ENCODE results near the gene PKP4. TPM values are rescaled to one million over a fixed set of nuclear protein-coding genes. Genes with fewer than 3 reads are reported as not detected.

PKP4 gene
- total RNA-seq, 1 experiment from 2014 or later, result not detected

GRCh38 chr2:158498043-158498748 lies 41.4 kb downstream of the PKP4 start:
- no peak overlapping the region for H3K4me3 ChIP-seq (ENCODE audit: low read length)
- no peaks in the 10 kb centered on the region for H3K79me2 ChIP-seq (ENCODE audit: low read length)
- no peaks in the 10 kb centered on the region for H4K20me1 ChIP-seq (ENCODE audit: insufficient read depth, low read depth, low read length)
- H2AFZ ChIP-seq (ENCODE audit: low read length), result no peak overlapping the region
- DNase-seq, result no peak
- H3K4me1 ChIP-seq (ENCODE audit: low read length), result no peaks in the 10 kb centered on the region
- H3K9me3 ChIP-seq (ENCODE audit: low read length), result no peaks in the 10 kb centered on the region
- H3K9me2 ChIP-seq (replicated peaks; ENCODE audit: insufficient read depth, low read length), result no peaks in the 10 kb centered on the region
- H3K4me2 ChIP-seq (ENCODE audit: low read depth, low read length, poor library complexity, severe bottlenecking), result no peak overlapping the region
- no peaks in the 10 kb centered on the region for H3K27me3 ChIP-seq (ENCODE audit: low read length)
- no peak overlapping the region for H3K27ac ChIP-seq (ENCODE audit: low read length)
- no peak overlapping the region for H3K9ac ChIP-seq (ENCODE audit: low read length)
- no peaks in the 10 kb centered on the region for H3K36me3 ChIP-seq (ENCODE audit: insufficient read depth, low read length)

- H3K4me3 ChIP-seq (ENCODE audit: low read length), result no peak overlapping the region
- no peaks in the 10 kb centered on the region for H3K27me3 ChIP-seq (ENCODE audit: low read length)
- H3K9ac ChIP-seq (ENCODE audit: low read length), result no peak overlapping the region
- H4K20me1 ChIP-seq (ENCODE audit: insufficient read depth, low read depth, low read length), result no peaks in the 10 kb centered on the region
- H3K4me2 ChIP-seq (ENCODE audit: low read depth, low read length, poor library complexity, severe bottlenecking), result no peak overlapping the region
- H3K27ac ChIP-seq (ENCODE audit: low read length), result no peak overlapping the region
- H2AFZ ChIP-seq (ENCODE audit: low read length), result no peak overlapping the region
- no peaks in the 10 kb centered on the region for H3K9me3 ChIP-seq (ENCODE audit: low read length)
- no peaks in the 10 kb centered on the region for H3K36me3 ChIP-seq (ENCODE audit: insufficient read depth, low read length)
- H3K4me1 ChIP-seq (ENCODE audit: low read length), result no peaks in the 10 kb centered on the region
- no peaks in the 10 kb centered on the region for H3K79me2 ChIP-seq (ENCODE audit: low read length)
- no peak for DNase-seq
- no peaks in the 10 kb centered on the region for H3K9me2 ChIP-seq (replicated peaks; ENCODE audit: insufficient read depth, low read length)
These were observed 42.0 kb downstream of the PKP4 start for GRCh38 chr2:158498749-158499136.

- no peak overlapping the region for H3K4me2 ChIP-seq (ENCODE audit: low read depth, low read length, poor library complexity, severe bottlenecking)
- no peaks in the 10 kb centered on the region for H3K27me3 ChIP-seq (ENCODE audit: low read length)
- H3K9me2 ChIP-seq (replicated peaks; ENCODE audit: insufficient read depth, low read length), result no peaks in the 10 kb centered on the region
- no peak overlapping the region for H2AFZ ChIP-seq (ENCODE audit: low read length)
- H3K79me2 ChIP-seq (ENCODE audit: low read length), result no peaks in the 10 kb centered on the region
- H4K20me1 ChIP-seq (ENCODE audit: insufficient read depth, low read depth, low read length), result no peaks in the 10 kb centered on the region
- H3K27ac ChIP-seq (ENCODE audit: low read length), result no peak overlapping the region
- no peak overlapping the region for H3K4me3 ChIP-seq (ENCODE audit: low read length)
- H3K9me3 ChIP-seq (ENCODE audit: low read length), result no peaks in the 10 kb centered on the region
- H3K4me1 ChIP-seq (ENCODE audit: low read length), result no peaks in the 10 kb centered on the region
- no peak for DNase-seq
- H3K36me3 ChIP-seq (ENCODE audit: insufficient read depth, low read length), result no peaks in the 10 kb centered on the region
- no peak overlapping the region for H3K9ac ChIP-seq (ENCODE audit: low read length)
These were observed 42.6 kb downstream of the PKP4 start for GRCh38 chr2:158499383-158499782.

- Histone ChIP-seq H3K79me2 (ENCODE audit: low read length) (no peaks in the 10 kb centered on the region), H3K4me1 (ENCODE audit: low read length) (no peaks in the 10 kb centered on the region)
These were observed 43.6 kb downstream of the PKP4 start for GRCh38 chr2:158500333-158500732.

GRCh38 chr2:158501301-158501700 lies 44.5 kb downstream of the PKP4 start:
- no peak for DNase-seq
- no peaks in the 10 kb centered on the region for H3K4me1 ChIP-seq (ENCODE audit: low read length)
- H4K20me1 ChIP-seq (ENCODE audit: insufficient read depth, low read depth, low read length), result no peaks in the 10 kb centered on the region
- H3K79me2 ChIP-seq (ENCODE audit: low read length), result no peaks in the 10 kb centered on the region
- no peak overlapping the region for H2AFZ ChIP-seq (ENCODE audit: low read length)
- no peaks in the 10 kb centered on the region for H3K27me3 ChIP-seq (ENCODE audit: low read length)
- H3K36me3 ChIP-seq (ENCODE audit: insufficient read depth, low read length), result no peaks in the 10 kb centered on the region
- H3K4me2 ChIP-seq (ENCODE audit: low read depth, low read length, poor library complexity, severe bottlenecking), result no peak overlapping the region
- H3K27ac ChIP-seq (ENCODE audit: low read length), result no peak overlapping the region
- H3K4me3 ChIP-seq (ENCODE audit: low read length), result no peak overlapping the region
- H3K9me3 ChIP-seq (ENCODE audit: low read length), result no peaks in the 10 kb centered on the region
- H3K9me2 ChIP-seq (replicated peaks; ENCODE audit: insufficient read depth, low read length), result no peaks in the 10 kb centered on the region
- H3K9ac ChIP-seq (ENCODE audit: low read length), result no peak overlapping the region

More at GRCh38 chr2:158500333-158500732, 43.6 kb downstream of the PKP4 start:
- Histone ChIP-seq H3K4me2 (ENCODE audit: low read depth, low read length, poor library complexity, severe bottlenecking) (no peak overlapping the region), H3K9me2 (replicated peaks; ENCODE audit: insufficient read depth, low read length) (no peaks in the 10 kb centered on the region), H3K36me3 (ENCODE audit: insufficient read depth, low read length) (no peaks in the 10 kb centered on the region), H3K9ac (ENCODE audit: low read length) (no peak overlapping the region), H3K9me3 (ENCODE audit: low read length) (no peaks in the 10 kb centered on the region), H4K20me1 (ENCODE audit: insufficient read depth, low read depth, low read length) (no peaks in the 10 kb centered on the region), H2AFZ (ENCODE audit: low read length) (no peak overlapping the region), H3K27me3 (ENCODE audit: low read length) (no peaks in the 10 kb centered on the region), H3K27ac (ENCODE audit: low read length) (no peak overlapping the region), H3K4me3 (ENCODE audit: low read length) (no peak overlapping the region)
- no peak for DNase-seq

GRCh38 chr2:158502974-158503373 lies 46.2 kb downstream of the PKP4 start:
- Histone ChIP-seq H3K4me1 (ENCODE audit: low read length) (no peaks in the 10 kb centered on the region), H3K36me3 (ENCODE audit: insufficient read depth, low read length) (no peaks in the 10 kb centered on the region), H3K9ac (ENCODE audit: low read length) (no peak overlapping the region), H3K4me2 (ENCODE audit: low read depth, low read length, poor library complexity, severe bottlenecking) (no peak overlapping the region), H3K4me3 (ENCODE audit: low read length) (no peak overlapping the region), H3K27me3 (ENCODE audit: low read length) (no peaks in the 10 kb centered on the region), H3K27ac (ENCODE audit: low read length) (no peak overlapping the region), H4K20me1 (ENCODE audit: insufficient read depth, low read depth, low read length) (no peaks in the 10 kb centered on the region), H3K9me2 (replicated peaks; ENCODE audit: insufficient read depth, low read length) (no peaks in the 10 kb centered on the region), H3K79me2 (ENCODE audit: low read length) (no peaks in the 10 kb centered on the region), H2AFZ (ENCODE audit: low read length) (no peak overlapping the region), H3K9me3 (ENCODE audit: low read length) (no peaks in the 10 kb centered on the region)
- DNase-seq, result no peak

- Histone ChIP-seq H3K9ac (ENCODE audit: low read length) (no peak overlapping the region), H3K27ac (ENCODE audit: low read length) (no peak overlapping the region), H3K4me1 (ENCODE audit: low read length) (no peaks in the 10 kb centered on the region), H3K4me3 (ENCODE audit: low read length) (no peak overlapping the region), H3K9me2 (replicated peaks; ENCODE audit: insufficient read depth, low read length) (no peaks in the 10 kb centered on the region), H3K4me2 (ENCODE audit: low read depth, low read length, poor library complexity, severe bottlenecking) (no peak overlapping the region), H3K27me3 (ENCODE audit: low read length) (no peaks in the 10 kb centered on the region), H3K36me3 (ENCODE audit: insufficient read depth, low read length) (no peaks in the 10 kb centered on the region), H3K9me3 (ENCODE audit: low read length) (no peaks in the 10 kb centered on the region), H2AFZ (ENCODE audit: low read length) (no peak overlapping the region), H3K79me2 (ENCODE audit: low read length) (no peaks in the 10 kb centered on the region), H4K20me1 (ENCODE audit: insufficient read depth, low read depth, low read length) (no peaks in the 10 kb centered on the region)
- no peak for DNase-seq
These were observed 47.3 kb downstream of the PKP4 start for GRCh38 chr2:158504088-158504487.

- H3K27ac ChIP-seq (ENCODE audit: low read length), result no peak overlapping the region
- no peaks in the 10 kb centered on the region for H3K9me2 ChIP-seq (replicated peaks; ENCODE audit: insufficient read depth, low read length)
- no peaks in the 10 kb centered on the region for H3K36me3 ChIP-seq (ENCODE audit: insufficient read depth, low read length)
- no peak overlapping the region for H3K9ac ChIP-seq (ENCODE audit: low read length)
- no peaks in the 10 kb centered on the region for H3K79me2 ChIP-seq (ENCODE audit: low read length)
- no peaks in the 10 kb centered on the region for H3K27me3 ChIP-seq (ENCODE audit: low read length)
- H3K4me3 ChIP-seq (ENCODE audit: low read length), result no peak overlapping the region
- H4K20me1 ChIP-seq (ENCODE audit: insufficient read depth, low read depth, low read length), result no peaks in the 10 kb centered on the region
- H2AFZ ChIP-seq (ENCODE audit: low read length), result no peak overlapping the region
- H3K9me3 ChIP-seq (ENCODE audit: low read length), result no peaks in the 10 kb centered on the region
- H3K4me2 ChIP-seq (ENCODE audit: low read depth, low read length, poor library complexity, severe bottlenecking), result no peak overlapping the region
- no peak for DNase-seq
- no peaks in the 10 kb centered on the region for H3K4me1 ChIP-seq (ENCODE audit: low read length)
These were observed 48.7 kb downstream of the PKP4 start for GRCh38 chr2:158505448-158505934.
